Measurements from ENCODE around the gene ADCY6. TPM values are rescaled to one million over a fixed set of nuclear protein-coding genes. Genes with fewer than 3 reads are reported as not detected.
A peak's percentile ranks its signal among the peaks of the same experiment; 100 is the strongest.

The ADCY6 gene
- polyA plus RNA-seq, 3 donors = 0.03 to 0.29 TPM; not detected in 1

GRCh38 chr12:48779869-48780268, 9.0 kb downstream of the ADCY6 start:
- no peak overlapping the region for H3K4me2 ChIP-seq (replicated peaks; ENCODE audit: extremely low read depth, low read length, poor library complexity, severe bottlenecking)
- H3K4me1 ChIP-seq (ENCODE audit: control insufficient read depth in 1 of 2, insufficient read depth in 2 of 2, low read length in 2 of 2) = peaks cover 11% of the 10 kb centered on the region in 2 donors
- no peak overlapping the region for H3K4me3 Mint-ChIP-seq
- TF ChIP-seq CTCF (IDR thresholded peaks at IDR 0.05) = no peak
- H3K79me2 ChIP-seq (ENCODE audit: insufficient read depth, low read length) = no peaks in the 10 kb centered on the region
- DNase-seq = peak in 2 of 3 donors; percentile 7 to 46
- H3K9me3 ChIP-seq (replicated peaks in 1 of 2; ENCODE audit: control insufficient read depth in 1 of 2, insufficient read depth in 1 of 2, low read length in 2 of 2) = no peaks in the 10 kb centered on the region
- H3K27me3 Mint-ChIP-seq (ENCODE audit: low read depth in 3 of 3) = peaks cover 0 to 1% (median 0%) of the 10 kb centered on the region in 3 donors
- peak overlapping the region in 5 of 7 donors; percentile 3 to 77 (median 67) for H3K27ac Mint-ChIP-seq
- H3K36me3 Mint-ChIP-seq = no peaks in the 10 kb centered on the region
- intact Hi-C loops (cut with micrococcal nuclease) = no loop called here
- no peaks in the 10 kb centered on the region for H4K20me1 ChIP-seq (ENCODE audit: insufficient read depth, low read length)
- H3K4me3 ChIP-seq (replicated peaks in 1 of 3; ENCODE audit: low read depth in 2 of 3, low read length in 3 of 3) = no peak overlapping the region
- H3K9me3 Mint-ChIP-seq = peaks cover 0 to 3% (median 0%) of the 10 kb centered on the region in 7 donors
- no peak overlapping the region for H3K27ac ChIP-seq (ENCODE audit: low read depth in 1 of 2, low read length in 2 of 2)
- no peaks in the 10 kb centered on the region for H3K27me3 ChIP-seq (ENCODE audit: control insufficient read depth in 2 of 2, insufficient read depth in 2 of 2, low read length in 2 of 2)
- WGBS (ENCODE audit: insufficient coverage) = no CpG with 5 or more reads among the region's 3 CpGs
- H3K9ac ChIP-seq (ENCODE audit: insufficient read depth, low read length, poor library complexity, severe bottlenecking) = peak overlapping the region; percentile 12
- H3K36me3 ChIP-seq (replicated peaks in 1 of 2; ENCODE audit: control insufficient read depth in 1 of 2, insufficient read depth in 2 of 2, low read length in 2 of 2) = no peaks in the 10 kb centered on the region
- H3K4me1 Mint-ChIP-seq = peaks cover 13% of the 10 kb centered on the region
- H2AFZ ChIP-seq (ENCODE audit: insufficient read depth, low read depth, low read length, poor library complexity, severe bottlenecking) = peak overlapping the region; percentile 11

- no peaks in the 10 kb centered on the region for H4K20me1 ChIP-seq (ENCODE audit: insufficient read depth, low read length)
- Mint-ChIP-seq H3K27me3 (ENCODE audit: low read depth in 3 of 3) (peaks cover 0 to 1% (median 0%) of the 10 kb centered on the region in 3 donors), H3K4me3 (no peak overlapping the region), H3K4me1 (peaks cover 13% of the 10 kb centered on the region), H3K27ac (peak overlapping the region in 1 of 7 donors; percentile 4), H3K9me3 (peaks cover 0 to 3% (median 0%) of the 10 kb centered on the region in 7 donors), H3K36me3 (no peaks in the 10 kb centered on the region)
- H3K36me3 ChIP-seq (replicated peaks in 1 of 2; ENCODE audit: control insufficient read depth in 1 of 2, insufficient read depth in 2 of 2, low read length in 2 of 2) = no peaks in the 10 kb centered on the region
- no peak for DNase-seq
- no peaks in the 10 kb centered on the region for H3K79me2 ChIP-seq (ENCODE audit: insufficient read depth, low read length)
- peaks cover 11% of the 10 kb centered on the region in 2 donors for H3K4me1 ChIP-seq (ENCODE audit: control insufficient read depth in 1 of 2, insufficient read depth in 2 of 2, low read length in 2 of 2)
- no peak overlapping the region for H3K27ac ChIP-seq (ENCODE audit: low read depth in 1 of 2, low read length in 2 of 2)
- no peaks in the 10 kb centered on the region for H3K27me3 ChIP-seq (ENCODE audit: control insufficient read depth in 2 of 2, insufficient read depth in 2 of 2, low read length in 2 of 2)
- H2AFZ ChIP-seq (ENCODE audit: insufficient read depth, low read depth, low read length, poor library complexity, severe bottlenecking) = no peak overlapping the region
- TF ChIP-seq CTCF (IDR thresholded peaks at IDR 0.05) = no peak
- 93% methylated on average over 12 of the region's 16 CpGs for WGBS (ENCODE audit: insufficient coverage)
- intact Hi-C loops (cut with micrococcal nuclease) = no loop called here
- no peak overlapping the region for H3K9ac ChIP-seq (ENCODE audit: insufficient read depth, low read length, poor library complexity, severe bottlenecking)
- H3K4me3 ChIP-seq (replicated peaks in 1 of 3; ENCODE audit: low read depth in 2 of 3, low read length in 3 of 3) = no peak overlapping the region
- no peak overlapping the region for H3K4me2 ChIP-seq (replicated peaks; ENCODE audit: extremely low read depth, low read length, poor library complexity, severe bottlenecking)
- H3K9me3 ChIP-seq (replicated peaks in 1 of 2; ENCODE audit: control insufficient read depth in 1 of 2, insufficient read depth in 1 of 2, low read length in 2 of 2) = no peaks in the 10 kb centered on the region
Observed at GRCh38 chr12:48777501-48778400, 11.1 kb downstream of the ADCY6 start.

Data from CD14-positive monocyte (primary cell).